HFFc6 (cell line): ENCODE measurements around the gene SYTL1. TPM values are rescaled to one million over a fixed set of nuclear protein-coding genes. Genes with fewer than 3 reads are reported as not detected.
A peak's percentile ranks its signal among the peaks of the same experiment; 100 is the strongest.

Experiments
- DNase-seq: peaks from one replicate; pipeline ENCODE4 v3.0.0-alpha.2; 2018
- H3K27ac Mint-ChIP-seq: 2 replicates; pipeline ENCODE4 v1.8.0; 2020; ENCODE audit warnings: mild to moderate bottlenecking, mixed read lengths
- H3K27me3 Mint-ChIP-seq: 2 replicates; pipeline ENCODE4 v1.8.0; 2021; ENCODE audit warnings: mild to moderate bottlenecking, moderate library complexity, mixed read lengths; ENCODE audit not compliant: insufficient read depth
- H3K36me3 Mint-ChIP-seq: 2 replicates; pipeline ENCODE4 v1.8.0; 2021; ENCODE audit warnings: low read depth, mixed read lengths
- H3K4me1 Mint-ChIP-seq: 2 replicates; pipeline ENCODE4 v1.8.0; 2020; ENCODE audit warnings: low read depth, mixed read lengths
- H3K4me3 Mint-ChIP-seq: 2 replicates; pipeline ENCODE4 v1.8.0; 2020; ENCODE audit warnings: mild to moderate bottlenecking, moderate library complexity, mixed read lengths
- H3K9me3 Mint-ChIP-seq: 2 replicates; pipeline ENCODE4 v1.8.0; 2020; ENCODE audit warnings: mild to moderate bottlenecking, mixed read lengths
- total RNA-seq, 6 experiments: library from RNA; stranded (reverse); fragmentation: NEBNext Ultra II Directional; extraction: Animal tissue kit (Norgen Biotek cat#: 25700); gene quantifications; 2 replicates in 1 of 6; 3 replicates in 5 of 6; pipeline ENCODE4 v1.2.3, GENCODE V29; 2021
- TF ChIP-seq, protein P1 (sequence below): fragments of 200-600 bp; sonication (generic); IDR thresholded peaks from 2 replicates; pipeline ENCODE4 v1.5.0; 2021; ENCODE audit warnings: antibody characterized with exemption, mild to moderate bottlenecking

Gene SYTL1
- total RNA-seq, 6 experiments from 2014 or later = 0.08 to 0.45 TPM; not detected in 4

DNA sequence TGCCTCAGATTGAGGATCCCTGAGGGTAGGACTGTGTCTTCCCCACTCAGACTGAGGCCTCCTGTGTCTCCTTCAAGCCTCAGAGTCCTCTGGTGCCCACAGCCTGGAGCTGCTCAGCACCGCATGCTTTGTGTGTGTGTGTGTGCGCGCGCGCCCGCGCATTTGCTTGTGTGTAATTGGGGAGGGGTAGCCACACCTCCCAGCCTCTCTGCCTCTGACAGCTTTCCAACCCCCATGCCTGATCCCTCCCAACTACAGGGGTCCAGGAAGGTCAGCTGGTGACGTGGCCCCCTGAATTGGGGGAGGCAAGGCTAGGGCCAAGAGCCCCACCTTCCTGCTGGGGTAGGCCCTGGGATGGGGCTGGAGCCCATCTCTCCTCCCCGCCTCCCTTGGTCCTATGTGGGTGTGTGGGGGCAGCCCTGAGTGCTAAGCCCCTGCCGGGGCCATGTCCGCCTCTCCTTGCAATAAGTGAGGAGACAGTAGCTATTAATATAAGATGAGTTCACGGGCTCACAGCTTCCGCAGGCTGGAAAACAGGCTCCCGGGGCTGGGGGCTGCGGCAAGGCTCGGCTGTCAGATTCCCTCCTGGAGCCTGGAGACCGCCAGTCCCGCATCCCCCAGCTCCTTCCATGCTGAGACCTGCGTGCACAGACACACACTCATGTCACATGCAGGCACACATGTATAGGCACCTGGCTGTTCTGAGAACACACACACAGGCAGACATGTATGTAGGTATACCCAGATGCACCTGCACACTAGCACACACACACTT lies 57.6 kb downstream of the SYTL1 start:
- Mint-ChIP-seq H3K9me3 (no peaks in the 10 kb centered on the region), H3K27me3 (peaks cover 3% of the 10 kb centered on the region; the same call in 1 of the 2 replicates), H3K4me3 (peak overlapping the region; percentile 26; the same call in 1 of the 2 replicates), H3K4me1 (peaks cover 41% of the 10 kb centered on the region), H3K27ac (0 out of 2 replicates have a peak overlapping the region, but pooled peaks have one; percentile 11), H3K36me3 (no peaks in the 10 kb centered on the region)
- no peak for DNase-seq
- TF ChIP-seq, protein P1, sequence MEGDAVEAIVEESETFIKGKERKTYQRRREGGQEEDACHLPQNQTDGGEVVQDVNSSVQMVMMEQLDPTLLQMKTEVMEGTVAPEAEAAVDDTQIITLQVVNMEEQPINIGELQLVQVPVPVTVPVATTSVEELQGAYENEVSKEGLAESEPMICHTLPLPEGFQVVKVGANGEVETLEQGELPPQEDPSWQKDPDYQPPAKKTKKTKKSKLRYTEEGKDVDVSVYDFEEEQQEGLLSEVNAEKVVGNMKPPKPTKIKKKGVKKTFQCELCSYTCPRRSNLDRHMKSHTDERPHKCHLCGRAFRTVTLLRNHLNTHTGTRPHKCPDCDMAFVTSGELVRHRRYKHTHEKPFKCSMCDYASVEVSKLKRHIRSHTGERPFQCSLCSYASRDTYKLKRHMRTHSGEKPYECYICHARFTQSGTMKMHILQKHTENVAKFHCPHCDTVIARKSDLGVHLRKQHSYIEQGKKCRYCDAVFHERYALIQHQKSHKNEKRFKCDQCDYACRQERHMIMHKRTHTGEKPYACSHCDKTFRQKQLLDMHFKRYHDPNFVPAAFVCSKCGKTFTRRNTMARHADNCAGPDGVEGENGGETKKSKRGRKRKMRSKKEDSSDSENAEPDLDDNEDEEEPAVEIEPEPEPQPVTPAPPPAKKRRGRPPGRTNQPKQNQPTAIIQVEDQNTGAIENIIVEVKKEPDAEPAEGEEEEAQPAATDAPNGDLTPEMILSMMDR = no peak

DNA sequence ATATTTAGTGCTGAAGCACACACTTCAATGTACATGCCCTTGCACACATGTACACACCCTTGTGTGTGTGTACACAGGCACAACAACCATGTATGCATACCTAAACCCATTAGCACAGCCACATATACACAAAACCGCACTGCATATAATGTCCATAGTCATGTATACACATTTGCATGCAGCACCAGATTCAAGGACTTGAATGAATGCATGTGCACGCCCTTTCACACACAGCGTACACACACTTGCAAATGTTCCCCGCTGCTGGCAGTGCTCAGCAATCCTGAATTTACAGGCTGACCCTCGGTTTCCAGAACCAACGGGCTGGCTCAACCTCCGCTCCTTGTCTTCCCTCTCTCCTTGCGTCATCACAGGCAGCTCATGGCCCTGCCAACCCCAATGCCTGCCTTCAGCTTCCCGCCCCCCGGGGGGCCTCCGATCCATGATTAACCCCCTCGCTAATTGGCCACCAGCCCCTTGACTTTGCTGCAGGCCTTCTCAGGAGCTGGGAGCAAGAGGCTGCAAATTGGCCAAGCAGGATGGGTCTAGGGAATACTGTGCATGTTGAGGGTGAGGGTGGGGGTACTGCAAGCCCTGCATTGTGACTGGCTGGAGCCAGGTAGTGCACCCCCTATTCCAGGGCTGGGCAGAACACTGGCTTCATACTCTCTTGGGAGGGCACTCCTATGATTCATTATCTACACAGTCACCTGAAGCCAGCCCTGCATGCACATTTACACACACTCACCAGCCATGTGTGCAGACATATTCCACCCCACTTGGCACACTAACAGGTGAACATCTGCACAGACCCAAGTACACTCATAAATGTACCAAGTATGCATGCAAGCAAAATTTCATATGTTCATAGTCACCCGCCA lies 58.5 kb downstream of the SYTL1 start:
- TF ChIP-seq, protein P1 = no peak
- Mint-ChIP-seq H3K27me3 (peaks cover 3% of the 10 kb centered on the region; the same call in 1 of the 2 replicates), H3K27ac (no peak overlapping the region), H3K4me1 (peaks cover 36% of the 10 kb centered on the region), H3K9me3 (no peaks in the 10 kb centered on the region), H3K4me3 (no peak overlapping the region), H3K36me3 (no peaks in the 10 kb centered on the region)
- no peak for DNase-seq

DNA sequence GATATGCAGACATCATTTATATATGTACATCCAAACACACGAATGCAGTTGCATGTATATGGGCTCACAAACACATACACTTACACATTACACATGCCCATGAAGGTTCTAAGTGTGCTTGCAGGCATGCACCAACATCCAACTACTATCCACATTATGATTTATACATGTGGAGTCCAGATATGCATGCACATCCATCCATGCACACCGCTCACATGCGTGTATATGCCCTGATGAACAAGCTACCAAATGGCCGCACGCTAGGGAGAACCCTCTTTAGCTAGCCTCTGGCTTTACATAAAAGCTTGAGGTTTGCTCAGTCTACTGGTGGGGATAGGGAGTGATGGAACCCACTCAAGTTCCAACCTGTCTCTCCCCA lies 59.1 kb downstream of the SYTL1 start:
- TF ChIP-seq, protein P1 = no peak
- Mint-ChIP-seq H3K9me3 (no peaks in the 10 kb centered on the region), H3K27me3 (peaks cover 3% of the 10 kb centered on the region; the same call in 1 of the 2 replicates), H3K4me1 (peaks cover 31% of the 10 kb centered on the region), H3K4me3 (no peak overlapping the region), H3K36me3 (no peaks in the 10 kb centered on the region), H3K27ac (no peak overlapping the region)
- DNase-seq = no peak

DNA sequence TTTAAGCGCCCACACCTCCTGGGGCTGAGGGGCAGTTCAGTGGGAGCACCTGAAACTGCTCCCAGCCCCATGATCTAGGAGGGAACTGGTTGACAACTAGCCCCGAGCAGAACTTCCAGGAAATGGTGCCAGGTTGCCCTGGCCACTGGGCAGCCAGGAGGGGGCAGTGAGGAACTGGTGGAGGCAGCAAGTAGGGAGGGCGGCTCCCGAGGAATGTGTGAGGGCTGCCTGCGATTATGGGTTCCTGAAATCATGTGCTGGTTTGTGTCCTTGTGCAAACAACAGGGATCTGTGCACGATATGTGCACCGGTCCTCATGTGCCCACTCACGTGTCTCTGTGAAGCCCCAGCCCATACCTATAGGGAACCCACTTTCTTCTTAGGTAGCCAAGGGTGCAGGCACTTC lies 60.5 kb downstream of the SYTL1 start:
- Mint-ChIP-seq H3K27ac (peak overlapping the region; percentile 80), H3K4me3 (no peak overlapping the region), H3K9me3 (no peaks in the 10 kb centered on the region), H3K27me3 (peaks cover 5% of the 10 kb centered on the region), H3K36me3 (peaks cover 3% of the 10 kb centered on the region; the same call in 1 of the 2 replicates), H3K4me1 (peaks cover 31% of the 10 kb centered on the region)
- TF ChIP-seq, protein P1 = peak; percentile 75
- DNase-seq = peak; percentile 64

DNA sequence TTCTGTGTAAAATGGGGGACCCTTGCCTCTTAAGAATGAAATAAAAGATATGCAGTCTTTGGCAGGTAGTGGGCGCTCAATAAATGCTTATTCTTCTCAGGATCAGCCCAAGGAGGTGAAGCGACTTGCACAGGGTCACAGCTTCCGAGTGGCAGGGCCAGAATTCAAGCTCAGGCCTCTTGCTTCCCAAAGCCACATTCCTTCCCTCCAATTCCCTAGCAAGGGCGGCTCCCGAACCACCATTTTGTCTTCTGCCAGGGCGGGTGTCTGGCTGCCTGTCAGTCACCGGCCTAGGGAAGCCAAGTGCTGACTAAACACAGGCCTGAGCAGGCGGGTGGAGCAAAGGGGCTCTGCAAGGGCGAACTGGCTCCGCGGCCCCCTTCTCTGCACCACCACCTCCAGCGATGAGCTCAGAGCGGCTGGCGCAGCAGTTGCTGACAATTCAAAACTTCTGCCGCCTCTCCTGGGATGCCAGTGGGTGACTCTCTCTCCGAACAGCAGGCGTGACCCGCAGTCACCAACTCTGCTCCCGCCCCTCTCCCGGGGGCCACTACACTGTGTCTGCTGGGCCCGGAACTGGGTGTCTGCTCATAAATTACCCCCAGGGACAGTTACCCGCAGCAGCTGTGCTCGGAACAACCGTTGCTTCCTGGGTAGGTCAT lies 61.4 kb downstream of the SYTL1 start:
- peak overlapping the region; percentile 80 for H3K27ac Mint-ChIP-seq
- peaks cover 11% of the 10 kb centered on the region for H3K36me3 Mint-ChIP-seq
- DNase-seq = peak; percentile 13
- H3K27me3 Mint-ChIP-seq = peaks cover 5% of the 10 kb centered on the region
- peak overlapping the region; percentile 46; the same call in 1 of the 2 replicates for H3K4me3 Mint-ChIP-seq
- TF ChIP-seq, protein P1 = no peak
- peaks cover 35% of the 10 kb centered on the region for H3K4me1 Mint-ChIP-seq
- no peaks in the 10 kb centered on the region for H3K9me3 Mint-ChIP-seq
